BE2C (cell line): Measurements from ENCODE around the gene TCF4.

ENCODE experiments used
- DNase-seq: peaks from one replicate; pipeline ENCODE4 v3.0.0-alpha.2; 2020
- H3K27me3 ChIP-seq: fragments of 250-450 bp; sonication (Bioruptor Pico); 2 replicates; pipeline ENCODE4 v1.5.1; 2020; ENCODE audit warnings: mild to moderate bottlenecking
- H3K36me3 ChIP-seq: fragments of 250-450 bp; sonication (Bioruptor Pico); 2 replicates; pipeline ENCODE4 v1.5.1; 2020; ENCODE audit warnings: mild to moderate bottlenecking
- H3K4me1 ChIP-seq: fragments of 250-450 bp; sonication (Bioruptor Pico); 2 replicates; pipeline ENCODE4 v1.5.1; 2020
- H3K4me3 ChIP-seq: 2 replicates; pipeline ENCODE4 v1.5.1; 2011; ENCODE audit warnings: low read depth, low read length
- H3K9me3 ChIP-seq: fragments of 250-450 bp; sonication (Bioruptor Pico); 2 replicates; pipeline ENCODE4 v1.5.1; 2020
- CTCF ChIP-seq: IDR thresholded peaks from 2 replicates; pipeline ENCODE4 v1.5.1; 2012; ENCODE audit warnings: mild to moderate bottlenecking, low read depth, low read length

TCF4 gene

GRCh38 chr18:55234366-55235093 is 353.5 kb downstream of the TCF4 start:
- Histone ChIP-seq H3K4me1 (no peaks in the 10 kb centered on the region; the same call in 1 of the 2 replicates), H3K9me3 (no peaks in the 10 kb centered on the region), H3K4me3 (no peak overlapping the region), H3K36me3 (peaks cover 54% of the 10 kb centered on the region), H3K27me3 (no peaks in the 10 kb centered on the region)
- peak; percentile 71 for TF ChIP-seq CTCF
- DNase-seq: peak; percentile 61

GRCh38 chr18:55233857-55234256 is 354.1 kb downstream of the TCF4 start:
- Histone ChIP-seq H3K36me3 (peaks cover 54% of the 10 kb centered on the region), H3K4me3 (no peak overlapping the region), H3K9me3 (no peaks in the 10 kb centered on the region), H3K4me1 (no peaks in the 10 kb centered on the region; the same call in 1 of the 2 replicates), H3K27me3 (no peaks in the 10 kb centered on the region)
- DNase-seq: no peak
- TF ChIP-seq CTCF: no peak

- Histone ChIP-seq H3K4me1 (no peaks in the 10 kb centered on the region; the same call in 1 of the 2 replicates), H3K4me3 (no peak overlapping the region), H3K27me3 (no peaks in the 10 kb centered on the region), H3K36me3 (peaks cover 64% of the 10 kb centered on the region), H3K9me3 (no peaks in the 10 kb centered on the region)
- DNase-seq: no peak
- no peak for TF ChIP-seq CTCF
Observed at GRCh38 chr18:55232506-55232905, 355.5 kb downstream of the TCF4 start.

GRCh38 chr18:55229682-55230081 is 358.3 kb downstream of the TCF4 start:
- peaks cover 66% of the 10 kb centered on the region for H3K36me3 ChIP-seq
- no peak for DNase-seq

GRCh38 chr18:55228707-55229106 is 359.3 kb downstream of the TCF4 start:
- peaks cover 58% of the 10 kb centered on the region for H3K36me3 ChIP-seq
- H3K9me3 ChIP-seq: no peaks in the 10 kb centered on the region
- no peak for TF ChIP-seq CTCF
- H3K4me3 ChIP-seq: no peak overlapping the region
- no peaks in the 10 kb centered on the region for H3K4me1 ChIP-seq
- H3K27me3 ChIP-seq: no peaks in the 10 kb centered on the region
- no peak for DNase-seq

More at GRCh38 chr18:55229682-55230081, 358.3 kb downstream of the TCF4 start:
- no peak for TF ChIP-seq CTCF
- H3K4me1 ChIP-seq: no peaks in the 10 kb centered on the region
- H3K27me3 ChIP-seq: no peaks in the 10 kb centered on the region
- H3K9me3 ChIP-seq: no peaks in the 10 kb centered on the region
- H3K4me3 ChIP-seq: no peak overlapping the region

- no peak for DNase-seq
- Histone ChIP-seq H3K36me3 (peaks cover 56% of the 10 kb centered on the region), H3K4me3 (no peak overlapping the region), H3K9me3 (no peaks in the 10 kb centered on the region), H3K4me1 (no peaks in the 10 kb centered on the region), H3K27me3 (no peaks in the 10 kb centered on the region)
- no peak for TF ChIP-seq CTCF
Observed at GRCh38 chr18:55228191-55228590, 359.8 kb downstream of the TCF4 start.
